Smooth muscle cell of the brain vasculature (primary cell): ENCODE data around the gene IFI27L2.
"Not testable (repeated sequence)": the region's sequence is repeated elsewhere in the genome, so short reads cannot be mapped to it uniquely, and the experiment has no call there.

Experiments
- DNase-seq: peaks from one replicate; pipeline ENCODE4 v3.0.0-alpha.2; 2012; ENCODE audit warnings: low read depth, low spot score

The IFI27L2 gene

GRCh38 chr14:94129111-94129757 is at the start of gene IFI27L2:
Gene IFI27L2 (minus strand): TSS chr14:94129604. CDS start chr14:94129564, 40 bp downstream.
- DNase-seq: peak; percentile 43

- no peak for DNase-seq
Measured at GRCh38 chr14:94177806-94178205, 48.4 kb upstream of the IFI27L2 start.

GRCh38 chr14:94176808-94177207 is 47.4 kb upstream of the IFI27L2 start:
- no peak for DNase-seq

- no peak for DNase-seq
Measured at GRCh38 chr14:94175747-94176146, 46.3 kb upstream of the IFI27L2 start.

- no peak for DNase-seq
Measured at GRCh38 chr14:94175011-94175745, 45.8 kb upstream of the IFI27L2 start.

GRCh38 chr14:94174604-94175010 is 45.2 kb upstream of the IFI27L2 start:
- no peak for DNase-seq

- peak; percentile 20 for DNase-seq
Measured at GRCh38 chr14:94173885-94174603, 44.6 kb upstream of the IFI27L2 start, which contains the start of gene PPP4R4. Gene PPP4R4 (plus strand): TSS chr14:94174322. CDS start chr14:94174466, 144 bp downstream.

GRCh38 chr14:94173471-94173884 is 44.1 kb upstream of the IFI27L2 start:
- no peak for DNase-seq

- DNase-seq: no peak
Measured at GRCh38 chr14:94172545-94172944, 43.1 kb upstream of the IFI27L2 start.

- no peak for DNase-seq
Measured at GRCh38 chr14:94171208-94171607, 41.8 kb upstream of the IFI27L2 start.

- no peak for DNase-seq
Measured at GRCh38 chr14:94170136-94170535, 40.7 kb upstream of the IFI27L2 start.

GRCh38 chr14:94165744-94166143 is 36.3 kb upstream of the IFI27L2 start:
- DNase-seq: no peak

GRCh38 chr14:94164685-94165431 is 35.5 kb upstream of the IFI27L2 start:
- no peak for DNase-seq

- no peak for DNase-seq
Measured at GRCh38 chr14:94163796-94164195, 34.4 kb upstream of the IFI27L2 start.

- no peak for DNase-seq
Measured at GRCh38 chr14:94162466-94162865, 33.1 kb upstream of the IFI27L2 start.

- DNase-seq: no peak
Measured at GRCh38 chr14:94161981-94162380, 32.6 kb upstream of the IFI27L2 start.

- DNase-seq: no peak
Measured at GRCh38 chr14:94161058-94161457, 31.7 kb upstream of the IFI27L2 start.

- no peak for DNase-seq
Measured at GRCh38 chr14:94158239-94158883, 29.0 kb upstream of the IFI27L2 start.

- no peak for DNase-seq
Measured at GRCh38 chr14:94157197-94157596, 27.8 kb upstream of the IFI27L2 start.

- DNase-seq: not testable (repeated sequence)
Measured at GRCh38 chr14:94156143-94156542, 26.7 kb upstream of the IFI27L2 start.

- DNase-seq: no peak
Measured at GRCh38 chr14:94153750-94154342, 24.4 kb upstream of the IFI27L2 start.
